GM12892 (cell line): Measurements from ENCODE around the gene SMIM33.

Source experiments
- POLR2A ChIP-seq: IDR thresholded peaks from 2 replicates; pipeline ENCODE4 v1.6.1; 2011; ENCODE audit warnings: low read depth, low read length, control low read depth
- POLR2AphosphoS5 ChIP-seq: IDR thresholded peaks from 2 replicates; pipeline ENCODE4 v1.6.1; 2011; ENCODE audit warnings: low read depth, low read length, control low read depth

DNA sequence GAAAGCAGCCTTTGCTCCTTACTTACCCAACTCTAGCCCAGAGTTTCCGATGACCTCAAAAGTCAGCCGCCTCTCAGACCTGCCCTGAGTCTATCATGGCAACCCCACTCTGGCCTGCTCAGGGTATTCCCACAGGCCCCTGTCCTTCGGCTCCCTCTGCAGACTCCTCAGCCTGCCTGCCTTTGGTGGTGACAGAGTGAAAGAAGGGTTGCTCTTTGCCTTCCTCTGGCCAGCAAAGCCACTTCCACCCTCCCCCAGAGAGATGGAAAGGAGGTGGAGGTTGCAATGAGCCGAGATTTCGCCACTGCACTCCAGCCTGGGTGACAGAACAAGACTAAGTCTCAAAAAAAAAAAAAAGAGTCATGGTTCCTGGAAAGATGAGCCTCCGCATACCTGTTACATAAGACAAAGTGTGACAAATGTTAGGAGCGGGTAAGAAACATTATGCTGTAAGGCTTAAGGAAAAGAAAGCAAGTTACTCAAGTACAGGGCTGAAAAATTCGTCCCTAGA is 2.3 kb upstream of the SMIM33 start:
- no peak for TF ChIP-seq POLR2A
- TF ChIP-seq POLR2AphosphoS5: no peak
